Measurements from ENCODE around the gene HK1.

DNA sequence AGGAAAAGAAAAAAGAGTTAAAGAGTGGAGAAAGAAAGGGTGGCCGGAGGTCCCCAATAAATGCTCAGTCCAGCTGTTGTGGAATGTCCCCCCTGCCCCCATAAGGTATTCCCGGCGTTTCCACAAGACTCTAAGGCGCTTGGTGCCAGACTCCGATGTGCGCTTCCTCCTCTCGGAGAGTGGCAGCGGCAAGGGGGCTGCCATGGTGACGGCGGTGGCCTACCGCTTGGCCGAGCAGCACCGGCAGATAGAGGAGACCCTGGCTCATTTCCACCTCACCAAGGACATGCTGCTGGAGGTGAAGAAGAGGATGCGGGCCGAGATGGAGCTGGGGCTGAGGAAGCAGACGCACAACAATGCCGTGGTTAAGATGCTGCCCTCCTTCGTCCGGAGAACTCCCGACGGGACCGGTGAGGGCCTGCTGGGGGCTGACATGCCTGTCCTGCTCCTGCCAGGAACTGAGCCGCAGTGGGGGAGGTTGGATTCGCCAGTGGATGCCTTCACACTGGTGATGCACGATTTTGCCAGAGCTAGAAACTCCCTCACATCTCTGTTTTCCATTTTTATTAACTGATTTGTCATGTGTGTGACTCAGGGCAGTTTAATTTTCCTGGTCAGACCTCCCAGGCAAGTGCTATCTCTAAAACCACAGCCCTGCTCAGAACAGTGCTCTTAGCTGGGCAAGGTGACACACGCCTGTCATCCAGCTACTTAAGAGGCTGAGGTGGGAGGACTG lies 104.3 kb downstream of the HK1 start:
- TF ChIP-seq, protein P1, sequence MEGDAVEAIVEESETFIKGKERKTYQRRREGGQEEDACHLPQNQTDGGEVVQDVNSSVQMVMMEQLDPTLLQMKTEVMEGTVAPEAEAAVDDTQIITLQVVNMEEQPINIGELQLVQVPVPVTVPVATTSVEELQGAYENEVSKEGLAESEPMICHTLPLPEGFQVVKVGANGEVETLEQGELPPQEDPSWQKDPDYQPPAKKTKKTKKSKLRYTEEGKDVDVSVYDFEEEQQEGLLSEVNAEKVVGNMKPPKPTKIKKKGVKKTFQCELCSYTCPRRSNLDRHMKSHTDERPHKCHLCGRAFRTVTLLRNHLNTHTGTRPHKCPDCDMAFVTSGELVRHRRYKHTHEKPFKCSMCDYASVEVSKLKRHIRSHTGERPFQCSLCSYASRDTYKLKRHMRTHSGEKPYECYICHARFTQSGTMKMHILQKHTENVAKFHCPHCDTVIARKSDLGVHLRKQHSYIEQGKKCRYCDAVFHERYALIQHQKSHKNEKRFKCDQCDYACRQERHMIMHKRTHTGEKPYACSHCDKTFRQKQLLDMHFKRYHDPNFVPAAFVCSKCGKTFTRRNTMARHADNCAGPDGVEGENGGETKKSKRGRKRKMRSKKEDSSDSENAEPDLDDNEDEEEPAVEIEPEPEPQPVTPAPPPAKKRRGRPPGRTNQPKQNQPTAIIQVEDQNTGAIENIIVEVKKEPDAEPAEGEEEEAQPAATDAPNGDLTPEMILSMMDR (conservative IDR thresholded peaks at IDR 0.05 in 1 of 2, IDR thresholded peaks at IDR 0.05 in 1 of 2; ENCODE audit: extremely low read depth in 1 of 2, insufficient read depth in 1 of 2, low read depth in 1 of 2, low read length in 2 of 2): no peak
- no peak for TF ChIP-seq EZH2 (IDR thresholded peaks at IDR 0.05; ENCODE audit: borderline replicate concordance, low read length)
